ENCODE data around the gene RAB28. TPM values are rescaled to one million over a fixed set of nuclear protein-coding genes. Genes with fewer than 3 reads are reported as not detected.

The RAB28 gene
- total RNA-seq, 4 donors from 2014 or later, result 7.2 to 14.9 (median 13.1) TPM

GRCh38 chr4:13436962-13437361, 47.2 kb downstream of the RAB28 start:
- TF ChIP-seq POLR2A (IDR thresholded peaks at IDR 0.05), result no peak
- TF ChIP-seq, protein P1, sequence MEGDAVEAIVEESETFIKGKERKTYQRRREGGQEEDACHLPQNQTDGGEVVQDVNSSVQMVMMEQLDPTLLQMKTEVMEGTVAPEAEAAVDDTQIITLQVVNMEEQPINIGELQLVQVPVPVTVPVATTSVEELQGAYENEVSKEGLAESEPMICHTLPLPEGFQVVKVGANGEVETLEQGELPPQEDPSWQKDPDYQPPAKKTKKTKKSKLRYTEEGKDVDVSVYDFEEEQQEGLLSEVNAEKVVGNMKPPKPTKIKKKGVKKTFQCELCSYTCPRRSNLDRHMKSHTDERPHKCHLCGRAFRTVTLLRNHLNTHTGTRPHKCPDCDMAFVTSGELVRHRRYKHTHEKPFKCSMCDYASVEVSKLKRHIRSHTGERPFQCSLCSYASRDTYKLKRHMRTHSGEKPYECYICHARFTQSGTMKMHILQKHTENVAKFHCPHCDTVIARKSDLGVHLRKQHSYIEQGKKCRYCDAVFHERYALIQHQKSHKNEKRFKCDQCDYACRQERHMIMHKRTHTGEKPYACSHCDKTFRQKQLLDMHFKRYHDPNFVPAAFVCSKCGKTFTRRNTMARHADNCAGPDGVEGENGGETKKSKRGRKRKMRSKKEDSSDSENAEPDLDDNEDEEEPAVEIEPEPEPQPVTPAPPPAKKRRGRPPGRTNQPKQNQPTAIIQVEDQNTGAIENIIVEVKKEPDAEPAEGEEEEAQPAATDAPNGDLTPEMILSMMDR (IDR thresholded peaks at IDR 0.05), result no peak
- no peak for DNase-seq (ENCODE audit: low spot score in 2 of 2)
- WGBS, 2 donors, result 91 to 98% methylated on average over 2 of the region's 2 CpGs
- H3K4me3 ChIP-seq (ENCODE audit: low read depth, poor library complexity, severe bottlenecking), result no peak overlapping the region
- intact Hi-C loops (cut with DNase I; ENCODE audit: low total_unique reads), result no loop called here

- intact Hi-C loops (cut with DNase I; ENCODE audit: low total_unique reads), result no loop called here
- no peak overlapping the region for H3K4me3 ChIP-seq (ENCODE audit: low read depth, poor library complexity, severe bottlenecking)
- DNase-seq (ENCODE audit: low spot score in 2 of 2), result no peak
- WGBS, 2 donors, result 85 to 90% methylated on average over 1 of the region's 1 CpG
- no peak for TF ChIP-seq POLR2A (IDR thresholded peaks at IDR 0.05)
- TF ChIP-seq, protein P1 (IDR thresholded peaks at IDR 0.05), result no peak
These were observed 51.7 kb downstream of the RAB28 start for GRCh38 chr4:13432453-13432852.

DNA sequence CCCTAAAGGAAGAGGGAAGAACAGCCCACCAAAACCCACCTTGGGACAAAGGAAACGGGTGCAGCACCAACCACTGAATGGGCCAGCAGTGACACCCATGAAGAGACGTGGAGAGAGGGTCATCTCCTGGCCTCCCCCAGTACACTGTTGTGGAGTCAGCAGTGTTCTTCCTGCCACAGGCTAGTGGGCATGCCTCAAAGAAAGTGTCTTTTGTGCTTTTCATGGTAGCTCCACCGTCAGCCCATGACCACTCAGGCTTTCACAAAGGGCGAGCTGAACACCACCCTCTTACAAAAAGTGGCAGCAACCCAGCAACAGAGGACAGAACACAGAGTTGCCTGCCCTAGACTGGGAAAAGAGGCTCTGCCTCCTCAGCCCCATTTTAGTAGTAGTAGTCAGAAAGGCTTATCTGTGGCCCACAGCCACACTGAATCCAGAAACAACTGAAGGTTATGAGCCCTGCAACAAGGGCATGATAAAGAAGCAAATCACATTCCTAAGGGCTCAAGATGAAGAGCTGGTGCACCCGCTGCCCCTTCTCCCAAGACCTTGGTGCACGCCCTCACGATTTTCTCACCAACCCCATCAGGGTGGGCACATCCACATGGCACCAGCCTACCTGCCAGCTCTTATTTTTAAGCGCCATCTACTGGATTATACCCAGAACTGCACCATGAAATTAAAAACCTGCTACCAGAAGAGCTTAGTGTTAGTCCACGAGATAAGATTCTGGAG, 53.1 kb downstream of the RAB28 start:
- DNase-seq (ENCODE audit: low spot score in 2 of 2), result no peak

DNA sequence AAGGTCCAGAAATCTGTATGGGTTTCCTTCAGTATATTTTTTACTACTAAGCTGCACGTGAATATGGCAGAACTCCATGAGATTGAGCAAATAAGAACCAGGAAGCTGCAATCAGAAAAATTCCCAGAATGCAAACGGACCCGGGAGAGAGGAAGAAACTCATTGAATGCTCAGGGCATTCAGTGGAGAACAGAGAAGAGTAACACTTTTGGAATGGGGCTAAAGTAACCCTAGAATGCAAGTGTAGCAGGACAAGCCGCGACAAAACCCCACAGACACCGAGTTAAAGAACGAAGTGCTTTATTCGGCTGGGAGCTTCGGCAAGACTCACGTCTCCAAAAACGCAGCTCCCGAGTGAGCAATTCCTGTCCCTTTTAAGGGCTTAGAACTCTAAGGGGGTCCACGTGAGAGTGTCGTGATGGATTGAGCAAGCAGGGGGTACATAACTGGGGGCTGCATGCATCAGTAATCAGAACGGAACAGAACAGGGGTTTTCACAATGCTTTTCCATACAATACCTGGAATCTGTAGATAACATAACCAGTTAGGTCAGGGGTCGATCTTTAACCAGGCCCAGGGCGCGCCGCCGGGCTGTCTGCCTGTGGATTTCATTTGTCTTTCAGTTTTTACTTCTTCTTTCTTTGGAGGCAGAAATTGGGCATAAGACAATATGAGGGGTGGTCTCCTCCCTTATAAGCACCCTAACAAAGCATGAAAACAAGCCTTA, 56.4 kb downstream of the RAB28 start:
- intact Hi-C loops (cut with DNase I; ENCODE audit: low total_unique reads), result no loop called here
- TF ChIP-seq, protein P1 (IDR thresholded peaks at IDR 0.05), result no peak
- no peak for TF ChIP-seq POLR2A (IDR thresholded peaks at IDR 0.05)
- no peak overlapping the region for H3K4me3 ChIP-seq (ENCODE audit: low read depth, poor library complexity, severe bottlenecking)
- 82 to 84% methylated on average over 20 of the region's 20 CpGs for WGBS, 2 donors
- no peak for DNase-seq (ENCODE audit: low spot score in 2 of 2)

More for the DNA sequence above, 53.1 kb downstream of the RAB28 start:
- intact Hi-C loops (cut with DNase I; ENCODE audit: low total_unique reads), result no loop called here
- H3K4me3 ChIP-seq (ENCODE audit: low read depth, poor library complexity, severe bottlenecking), result no peak overlapping the region
- WGBS, 2 donors, result 83 to 89% methylated on average over 8 to 9 of the region's 9 CpGs
- TF ChIP-seq, protein P1 (IDR thresholded peaks at IDR 0.05), result no peak
- no peak for TF ChIP-seq POLR2A (IDR thresholded peaks at IDR 0.05)

- H3K4me3 ChIP-seq (ENCODE audit: low read depth, poor library complexity, severe bottlenecking), result no peak overlapping the region
- TF ChIP-seq POLR2A (IDR thresholded peaks at IDR 0.05), result no peak
- TF ChIP-seq, protein P1 (IDR thresholded peaks at IDR 0.05), result no peak
- intact Hi-C loops (cut with DNase I; ENCODE audit: low total_unique reads), result no loop called here
- no peak for DNase-seq (ENCODE audit: low spot score in 2 of 2)
- 90 to 95% methylated on average over 29 to 32 of the region's 32 CpGs for whole genome bisulfite sequencing, 2 donors
These were observed 68.9 kb downstream of the RAB28 start for GRCh38 chr4:13415068-13415785.

Measured in lower leg skin (tissue), 4 donors.